NCI-H748 (cell line): Measurements from ENCODE around the gene PRPF18.

Experiments
- DNase-seq: peaks from one replicate; lab custom pipeline; 2025; ENCODE audit not compliant: unreplicated experiment; lab: John Stamatoyannopoulos, UW

Gene PRPF18

DNA sequence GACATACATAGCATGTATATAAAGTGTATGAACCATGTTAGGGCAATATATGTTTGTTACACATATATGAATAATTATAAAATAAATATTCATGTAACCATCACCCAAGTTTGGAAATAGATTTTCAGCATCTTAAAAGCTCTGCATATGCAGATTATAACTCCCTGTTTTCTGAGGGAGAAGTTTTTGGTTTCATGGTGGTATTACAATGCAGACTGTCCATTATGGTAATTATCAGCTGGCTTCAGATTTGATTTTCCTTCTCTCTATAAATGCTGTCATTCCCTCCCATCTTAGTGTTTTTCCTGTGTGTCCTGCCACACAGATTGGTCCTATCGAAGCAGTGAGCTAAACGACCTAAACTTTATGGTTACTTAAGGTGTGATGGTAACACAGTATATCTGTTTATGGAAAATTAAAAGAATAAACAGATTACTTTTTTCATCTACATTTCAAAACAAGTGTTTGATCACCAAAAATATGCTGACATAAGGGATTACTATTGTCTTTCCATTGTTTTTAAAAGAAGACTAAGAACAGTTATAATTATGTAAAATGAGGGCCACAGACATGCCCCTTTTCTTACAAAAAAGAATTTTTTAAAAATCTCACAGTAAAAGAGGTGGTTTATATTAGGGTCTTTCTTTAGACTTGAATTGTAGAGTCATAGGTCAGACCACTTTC lies 17.7 kb downstream of the PRPF18 start:
- DNase-seq: no peak

DNA sequence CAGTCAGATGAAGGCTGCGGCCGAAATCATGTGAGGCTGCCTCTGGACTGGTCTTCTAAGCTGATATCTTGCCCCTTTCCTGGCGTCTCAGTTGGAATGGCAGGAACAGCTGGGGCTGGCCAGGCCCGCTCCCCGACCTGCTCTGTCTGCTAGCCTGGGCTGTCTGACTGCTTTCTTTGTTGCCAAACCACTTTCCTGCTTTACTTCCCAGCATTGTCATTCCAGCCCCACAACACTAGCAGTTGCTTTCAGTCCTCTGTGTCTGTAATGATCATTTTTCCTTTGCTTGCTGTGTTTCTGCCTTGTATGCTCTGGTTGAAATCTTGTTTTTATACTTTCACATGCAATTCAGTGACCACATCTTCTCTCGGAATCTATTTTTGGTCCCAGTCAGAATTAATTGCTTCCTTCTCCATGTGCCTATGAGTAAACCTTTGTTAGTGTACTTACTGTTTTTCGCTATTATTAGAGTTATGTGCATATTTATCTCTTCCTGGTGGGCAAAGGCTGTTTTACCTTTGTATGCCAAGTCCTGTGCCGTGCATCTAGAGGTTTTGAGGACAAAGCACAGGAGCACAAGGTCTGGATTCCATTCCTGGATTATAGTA lies 21.6 kb downstream of the PRPF18 start:
- DNase-seq: no peak

DNA sequence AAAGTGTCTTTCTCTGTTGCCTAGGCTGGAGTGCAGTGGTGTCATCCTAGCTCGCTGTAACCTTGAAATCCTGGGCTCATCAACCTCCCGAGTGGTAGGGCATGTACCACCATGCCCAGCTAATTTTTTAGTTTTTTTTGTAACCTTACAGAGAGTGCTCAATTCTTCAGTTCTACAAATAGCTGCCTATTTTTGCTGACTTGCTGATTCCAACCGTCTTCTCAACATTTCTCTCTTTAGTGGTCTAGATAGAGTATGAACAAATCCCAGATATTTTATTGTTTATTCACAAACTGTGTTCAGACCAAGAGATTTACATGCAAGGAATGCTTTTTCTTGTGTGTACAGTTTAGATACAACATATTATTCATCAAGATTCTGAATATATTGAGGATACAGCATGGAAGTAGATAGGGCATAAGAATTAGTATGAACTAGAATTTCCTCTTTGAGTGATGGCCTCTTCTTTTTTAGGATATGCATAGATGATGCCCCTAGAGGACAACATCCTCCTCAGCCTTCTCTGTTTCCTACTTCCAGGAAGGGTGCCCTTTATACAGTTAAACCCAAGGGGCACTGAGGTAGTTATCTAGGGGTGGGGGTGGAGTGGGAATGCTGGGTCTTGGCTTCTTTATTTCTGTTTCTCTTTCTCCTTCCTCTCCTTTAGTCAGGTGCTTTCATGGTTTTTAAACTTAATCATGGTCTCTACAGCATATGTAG lies 26.0 kb downstream of the PRPF18 start:
- DNase-seq: no peak

DNA sequence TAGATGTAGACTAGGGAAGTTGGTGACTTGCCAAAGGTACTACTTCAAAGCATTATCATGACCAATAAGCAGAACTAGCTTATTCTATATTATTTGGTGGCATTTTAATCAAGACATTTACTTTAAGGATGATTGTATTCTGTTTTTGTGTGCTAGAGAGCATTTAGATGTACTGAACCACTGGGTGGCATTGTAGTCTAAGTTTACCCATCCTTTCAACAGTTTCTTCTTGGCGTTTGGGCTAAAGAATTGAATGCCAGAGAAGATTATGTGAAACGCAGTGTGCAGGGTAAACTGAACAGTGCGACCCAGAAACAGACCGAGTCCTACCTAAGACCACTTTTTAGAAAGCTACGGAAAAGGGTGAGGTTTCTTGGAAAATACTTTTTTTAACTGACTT lies 26.8 kb downstream of the PRPF18 start:
- DNase-seq: no peak

DNA sequence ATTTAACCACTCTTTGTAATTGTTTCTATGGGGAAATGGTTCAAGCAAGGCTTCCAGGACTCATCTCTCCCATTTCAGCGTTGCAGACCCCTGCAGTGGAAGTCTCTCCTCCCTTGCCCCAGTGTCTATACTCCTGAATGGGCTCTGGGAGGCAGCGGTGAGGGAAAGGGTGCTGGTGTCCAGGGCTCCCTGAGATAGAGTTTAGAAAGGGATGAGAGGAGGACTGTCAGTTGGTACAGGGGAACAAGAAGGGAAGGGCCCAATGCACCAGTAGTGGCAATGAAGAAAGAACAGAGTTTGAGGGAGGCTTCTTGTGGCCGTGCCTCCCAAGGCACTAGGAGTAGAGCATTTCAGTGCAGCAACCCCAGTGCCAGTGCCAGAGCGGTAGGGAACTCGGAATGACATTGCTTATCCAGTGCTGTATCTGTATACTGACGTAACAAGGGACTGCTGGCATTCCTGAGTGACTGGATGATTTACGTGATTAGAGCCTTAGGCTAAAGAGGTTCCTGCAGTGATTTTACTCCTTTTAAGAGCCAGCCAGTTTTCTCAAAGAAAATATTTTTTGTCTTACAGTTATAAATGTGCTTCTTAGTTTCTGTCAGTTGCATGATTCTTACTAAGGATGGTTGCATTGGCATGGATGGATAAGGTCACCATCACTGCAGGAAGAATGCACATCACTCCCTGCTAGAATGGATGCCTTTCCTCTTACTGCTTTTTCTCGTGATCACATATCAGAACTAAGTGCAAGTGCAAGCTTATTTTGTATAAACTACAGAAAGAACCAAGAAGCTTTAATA lies 28.0 kb downstream of the PRPF18 start:
- no peak for DNase-seq

DNA sequence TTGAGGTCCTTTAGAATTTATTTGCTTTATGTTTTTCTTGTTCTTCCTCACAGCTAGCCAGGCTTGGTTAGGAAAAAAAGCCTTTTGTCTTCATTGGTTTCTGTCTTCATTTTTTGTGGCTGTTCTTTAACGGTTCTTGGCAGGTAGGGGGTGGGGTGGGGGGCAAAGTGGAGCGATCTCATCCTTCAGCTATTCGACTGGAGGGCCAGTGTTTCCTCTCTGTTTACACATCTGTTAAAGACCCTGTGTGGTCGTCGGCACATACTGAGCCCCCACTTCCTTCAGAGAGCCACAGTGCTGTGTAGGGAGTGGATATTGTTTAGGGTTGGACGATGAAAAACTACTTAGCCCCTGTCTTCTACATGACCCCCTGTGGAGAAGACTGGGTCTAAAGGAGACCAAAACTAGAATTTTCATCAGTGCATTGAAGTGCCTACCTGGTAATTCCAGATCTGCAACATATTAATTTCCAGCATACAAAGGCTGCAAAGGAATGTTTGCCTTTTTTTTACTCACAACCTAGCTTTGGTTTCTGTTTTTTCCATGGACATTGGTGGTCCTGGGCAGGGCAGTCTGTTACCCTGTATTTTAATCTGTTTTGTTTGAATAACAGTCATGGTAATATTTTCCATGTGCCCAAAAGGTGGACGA lies 29.0 kb downstream of the PRPF18 start:
- no peak for DNase-seq

DNA sequence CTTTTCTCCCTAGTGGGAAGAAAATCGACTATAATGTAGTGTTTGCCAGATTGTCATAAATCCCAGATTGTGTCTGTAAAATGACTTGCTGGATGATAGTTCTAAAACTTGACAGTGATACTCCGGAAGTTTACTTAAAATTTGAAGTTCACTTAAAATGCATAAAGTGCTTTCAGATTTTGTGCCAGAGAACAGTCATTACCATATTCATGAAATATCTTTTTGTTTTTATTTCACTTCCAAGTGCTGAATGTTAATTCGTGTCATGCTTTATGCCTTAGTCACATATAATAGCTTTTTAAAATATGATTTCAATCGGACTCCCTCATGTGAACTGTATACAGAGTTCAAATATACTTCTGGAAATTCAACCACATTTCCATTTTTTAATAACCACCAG lies 30.4 kb downstream of the PRPF18 start:
- DNase-seq: no peak

DNA sequence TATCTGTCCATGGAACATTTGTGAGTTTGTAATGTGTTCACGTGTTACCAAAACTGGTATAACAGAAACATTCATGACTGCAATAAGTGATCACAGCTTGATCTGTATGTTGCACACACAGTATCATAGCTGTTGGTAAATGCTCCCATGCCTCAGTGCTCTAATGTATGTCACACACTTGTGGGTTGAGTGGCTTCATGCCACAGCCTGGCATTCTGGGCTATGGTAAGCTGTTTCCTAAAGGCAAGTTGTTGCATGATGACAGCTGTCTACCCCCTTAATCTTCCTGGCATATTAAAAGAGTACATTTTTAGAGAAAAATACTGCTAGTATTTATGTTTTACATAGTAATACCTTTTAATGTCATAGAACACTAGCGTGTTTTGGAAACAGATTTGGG lies 35.2 kb downstream of the PRPF18 start:
- DNase-seq: no peak

DNA sequence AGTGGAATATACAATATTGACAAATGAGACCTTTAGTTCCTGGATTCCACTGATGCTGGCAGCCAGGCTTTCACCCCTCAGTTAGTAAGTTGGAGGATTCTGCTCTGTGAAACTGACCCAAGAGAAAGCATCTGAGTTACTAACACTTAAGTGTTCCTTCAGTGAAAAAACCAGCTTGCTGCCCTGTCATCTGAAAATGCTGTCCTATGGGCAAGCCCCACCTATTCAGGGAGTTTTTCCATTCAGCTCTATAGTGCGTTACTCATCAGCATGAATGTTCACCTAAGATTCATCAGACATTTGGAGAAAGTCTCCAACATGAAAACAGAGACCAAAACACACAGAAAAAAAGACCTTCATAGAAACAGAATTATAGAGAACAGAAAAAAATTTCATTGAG lies 37.9 kb downstream of the PRPF18 start:
- DNase-seq: no peak

DNA sequence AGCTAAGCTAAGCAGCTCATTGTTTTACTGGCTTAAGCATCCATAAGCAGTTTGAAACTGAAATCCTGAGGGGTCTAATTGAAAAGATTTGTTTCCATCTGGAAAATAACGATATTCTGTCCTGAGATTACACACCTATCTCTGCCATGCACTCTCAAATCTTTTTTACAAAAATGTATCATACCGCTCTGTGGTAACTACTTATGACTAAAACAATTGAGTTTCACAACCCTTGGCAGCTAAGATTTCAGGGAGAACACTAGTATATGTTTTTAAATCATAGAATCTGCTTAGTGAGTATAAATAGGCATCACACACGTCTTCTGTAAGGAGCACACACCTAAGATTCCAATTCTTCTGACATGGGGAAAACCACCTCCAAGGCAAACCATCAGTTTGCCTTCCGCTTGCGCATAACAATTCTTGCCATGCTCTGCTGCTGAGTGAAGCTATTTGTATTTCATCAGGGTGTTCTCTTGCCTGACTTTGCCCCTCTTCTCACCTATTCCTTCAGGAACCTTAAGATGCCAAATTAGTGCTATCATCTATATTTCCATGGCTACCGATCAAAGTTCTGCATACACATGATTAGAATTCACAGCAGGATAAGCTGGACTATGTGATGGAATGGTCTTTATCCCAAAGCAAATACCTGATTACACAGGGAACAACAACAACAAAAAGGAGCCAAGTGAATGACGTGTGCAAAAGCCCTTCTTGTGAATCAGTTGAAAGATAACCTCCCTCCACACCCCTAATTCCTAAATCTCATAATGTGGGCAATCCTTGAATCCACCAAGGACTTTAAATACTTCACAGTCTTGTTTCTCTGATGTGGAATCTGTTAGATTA lies 40.9 kb downstream of the PRPF18 start:
- DNase-seq: no peak

DNA sequence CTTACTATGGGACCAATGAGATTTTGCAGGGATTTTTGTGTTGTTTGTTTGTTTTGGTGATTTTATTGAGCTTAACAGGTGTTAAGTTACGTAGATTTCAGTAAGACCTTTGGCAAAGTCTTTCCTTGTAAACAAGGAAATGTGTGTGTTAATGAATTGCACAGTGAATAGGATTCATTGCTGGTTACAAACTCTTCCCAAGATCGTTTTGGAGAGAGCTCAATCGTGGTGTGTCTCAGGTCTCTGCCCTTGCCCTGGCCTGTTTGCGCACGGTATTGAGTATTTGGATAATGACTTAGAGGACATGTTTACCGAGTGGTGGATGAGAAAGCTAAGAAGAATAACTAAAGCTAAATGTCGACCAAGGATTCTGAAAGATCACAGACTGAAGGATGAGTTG lies 41.9 kb downstream of the PRPF18 start:
- no peak for DNase-seq

DNA sequence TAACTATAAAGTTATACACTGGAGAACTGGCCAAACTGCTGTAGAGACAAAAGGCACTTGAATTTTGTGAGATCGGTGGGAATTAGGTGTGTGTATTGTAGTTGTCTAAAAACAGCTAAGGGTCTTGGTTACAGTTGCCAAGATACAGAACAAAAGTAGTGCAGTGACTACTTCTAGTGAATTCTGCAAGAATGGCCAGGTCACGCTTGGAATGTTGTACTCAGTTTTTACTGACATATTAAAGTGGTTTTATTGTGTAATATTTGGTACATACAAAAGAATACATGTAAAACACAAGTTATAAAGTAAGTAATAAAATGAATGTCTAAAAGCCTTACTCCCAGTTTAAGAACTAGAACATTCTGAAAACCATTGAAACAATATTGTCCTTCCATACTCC lies 42.4 kb downstream of the PRPF18 start:
- DNase-seq: no peak

DNA sequence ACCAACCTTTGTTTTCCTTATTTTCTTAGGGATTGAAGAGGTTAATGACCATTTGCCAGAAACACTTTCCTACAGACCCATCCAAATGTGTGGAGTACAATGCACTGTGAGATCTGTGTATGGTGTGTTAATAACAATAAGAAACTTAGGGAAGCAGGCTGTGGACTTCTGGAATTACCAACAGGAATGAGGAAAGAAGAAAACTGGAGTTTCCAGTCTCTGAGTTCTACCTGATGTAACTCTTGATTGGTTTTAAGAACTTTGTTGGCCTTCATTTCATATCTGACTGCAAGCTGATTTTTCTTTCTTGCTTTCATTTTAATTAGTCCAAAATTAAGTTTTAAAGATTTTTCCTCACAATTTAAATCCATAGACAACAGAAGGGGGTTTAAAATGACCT lies 43.5 kb downstream of the PRPF18 start:
- no peak for DNase-seq

DNA sequence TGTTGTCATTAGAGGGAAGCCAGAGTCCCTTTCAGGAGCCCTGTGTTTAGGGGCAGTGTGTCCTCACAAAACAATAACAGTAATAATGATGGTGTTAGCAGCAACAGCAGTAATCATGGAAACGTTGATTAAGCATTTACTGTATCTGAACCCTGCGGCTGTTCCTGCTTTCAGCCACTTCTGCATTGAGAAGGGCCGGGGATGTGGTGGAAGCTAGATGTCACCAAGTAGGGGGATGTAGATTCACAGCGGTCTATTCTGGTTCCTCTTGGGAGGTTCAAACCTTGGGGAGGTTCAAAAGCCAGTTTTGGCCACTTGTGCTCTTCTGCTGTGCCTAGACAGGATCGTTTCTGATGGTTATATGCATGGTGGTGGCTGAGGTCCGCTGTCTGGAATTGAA lies 44.8 kb downstream of the PRPF18 start:
- no peak for DNase-seq

DNA sequence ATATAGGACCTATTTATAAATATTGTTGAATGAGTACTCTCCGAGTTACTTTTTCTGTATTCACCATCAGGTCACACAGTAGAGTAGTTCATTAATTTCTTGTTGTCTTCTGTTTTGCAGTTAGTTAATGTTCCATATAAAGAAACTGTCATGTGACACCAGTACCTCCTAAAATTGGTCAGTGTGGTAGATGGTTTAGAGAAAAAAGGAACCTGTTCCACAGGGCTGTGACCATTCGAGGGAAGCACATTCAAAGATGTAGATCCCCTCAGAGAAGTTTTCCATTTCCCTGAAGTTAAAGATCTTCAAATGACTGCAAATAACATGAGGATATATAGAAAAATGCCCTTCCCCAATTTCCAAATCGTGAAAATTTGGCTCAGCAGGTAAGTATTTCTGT lies 45.7 kb downstream of the PRPF18 start:
- no peak for DNase-seq

DNA sequence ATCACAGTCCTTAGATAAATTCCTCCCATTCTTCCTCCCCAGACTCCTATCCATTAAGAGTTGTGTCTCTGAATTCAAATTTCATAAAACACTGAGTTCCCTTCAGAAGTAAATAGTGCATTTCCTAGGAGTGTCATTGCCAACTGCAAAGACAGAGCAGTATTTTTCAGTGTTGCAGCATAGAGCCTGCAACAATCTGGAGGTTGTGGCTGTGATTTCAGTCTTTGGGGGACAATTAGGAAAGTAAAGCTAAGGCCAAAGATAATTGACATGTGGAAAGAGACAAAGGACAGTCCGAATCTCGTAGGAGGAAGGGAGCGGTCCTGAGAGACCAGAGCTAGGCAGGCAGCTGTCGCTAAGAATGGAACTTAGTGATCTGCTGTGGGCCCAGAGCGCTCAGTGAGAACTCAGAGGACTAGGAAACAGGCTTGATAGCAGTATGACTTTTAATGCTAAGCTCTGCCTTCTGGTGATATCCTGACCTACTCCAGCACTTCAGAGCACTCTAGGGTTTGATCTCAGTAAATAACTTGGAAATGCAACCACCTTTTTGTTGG lies 46.2 kb downstream of the PRPF18 start:
- no peak for DNase-seq

DNA sequence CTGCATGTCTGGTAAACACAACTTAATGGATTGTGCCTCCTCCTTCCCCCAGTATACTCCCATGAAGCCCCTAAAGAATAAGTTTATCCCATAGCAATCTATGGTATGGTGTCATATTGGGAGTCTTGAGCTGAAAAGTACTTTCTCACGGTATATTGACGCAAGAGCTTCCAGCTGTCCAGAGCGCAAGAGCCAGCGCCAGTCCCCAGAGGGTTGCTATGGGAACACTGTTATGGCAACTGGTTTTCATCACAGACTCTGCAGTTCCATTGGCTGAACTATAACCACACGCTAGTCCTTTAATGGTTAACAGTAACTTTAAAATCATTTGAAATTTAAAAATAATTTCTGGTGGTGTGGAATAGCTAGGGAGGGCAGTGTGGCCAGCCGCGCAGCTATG lies 46.9 kb downstream of the PRPF18 start:
- peak; percentile 48 for DNase-seq

DNA sequence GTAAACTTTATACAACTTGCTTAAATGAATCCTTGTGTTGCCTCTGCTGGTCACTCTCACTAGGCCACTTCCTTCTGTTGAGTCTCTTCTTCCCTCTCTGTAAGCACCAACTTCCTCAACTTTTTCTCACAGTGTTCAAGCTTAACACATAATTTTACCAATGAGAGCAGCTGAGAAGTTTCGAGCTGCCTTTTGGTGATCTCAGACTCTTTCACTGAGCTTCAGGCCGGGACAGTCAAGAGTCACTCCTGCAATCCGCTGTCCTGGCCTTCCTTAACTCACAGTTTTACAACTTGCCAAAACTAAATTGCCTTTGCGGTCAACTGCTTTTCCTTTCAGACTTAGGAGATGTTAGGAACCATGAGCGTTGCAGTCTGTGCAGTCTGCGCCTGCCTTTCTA lies 47.4 kb downstream of the PRPF18 start:
- no peak for DNase-seq

DNA sequence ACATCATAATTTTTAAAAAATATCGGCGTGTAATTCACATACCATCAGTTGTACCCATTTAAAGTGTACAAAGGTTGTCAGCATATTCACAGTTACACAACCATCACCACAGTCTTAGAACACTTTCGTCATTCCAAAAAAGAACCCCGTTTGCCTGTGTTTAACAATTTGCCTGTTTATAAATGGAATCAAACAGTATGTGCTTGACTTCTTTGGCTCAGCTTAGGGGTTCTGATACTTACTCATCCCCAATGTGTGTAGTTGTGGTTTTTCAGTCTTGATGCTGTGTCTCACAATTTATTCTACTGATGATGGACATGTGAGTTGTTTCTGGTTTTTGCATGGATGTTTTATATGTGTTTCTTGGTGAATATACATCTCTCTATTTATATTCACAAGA lies 50.0 kb downstream of the PRPF18 start:
- DNase-seq: no peak

DNA sequence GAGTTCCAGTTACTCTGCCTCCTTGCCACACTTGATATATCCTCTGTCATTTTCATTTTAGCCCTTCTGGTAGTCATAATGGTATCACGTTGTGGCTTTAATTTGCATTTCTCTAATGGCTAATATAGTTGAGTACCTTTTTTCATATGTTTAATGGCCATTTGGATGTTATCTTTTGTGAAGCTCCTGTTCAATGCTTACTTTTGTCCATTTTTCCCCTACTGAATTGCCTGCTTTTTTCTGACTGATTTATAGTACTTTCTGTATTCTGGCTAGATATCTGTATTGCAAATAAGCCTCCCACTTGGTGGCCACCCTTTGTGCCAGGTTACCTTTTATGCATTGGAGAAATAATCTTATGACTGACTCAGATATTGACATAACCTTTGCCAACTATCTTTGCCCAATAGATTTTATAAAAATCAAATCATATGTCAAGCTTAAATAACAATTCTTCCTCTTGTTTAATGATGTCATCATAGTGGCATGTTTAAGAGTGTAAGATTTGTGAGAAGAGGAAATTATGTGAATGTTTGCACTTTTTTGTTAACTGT lies 50.6 kb downstream of the PRPF18 start:
- DNase-seq: no peak
